Kidney epithelial cell (primary cell): ENCODE measurements around the gene SSH3. TPM values are rescaled to one million over a fixed set of nuclear protein-coding genes. Genes with fewer than 3 reads are reported as not detected.

Source experiments
- DNase-seq: peaks from one replicate; pipeline ENCODE4 v3.0.0-alpha.2; 2010; ENCODE audit warnings: low read depth
- H3K27me3 ChIP-seq: 2 replicates; pipeline ENCODE4 v1.6.0; 2011; ENCODE audit warnings: low read length; ENCODE audit not compliant: control insufficient read depth, insufficient read depth
- H3K36me3 ChIP-seq: 2 replicates; pipeline ENCODE4 v1.5.1; 2011; ENCODE audit warnings: low read length; ENCODE audit not compliant: control insufficient read depth, insufficient read depth
- H3K4me3 ChIP-seq: 2 replicates; pipeline ENCODE4 v1.5.1; 2011; ENCODE audit warnings: low read depth, mild to moderate bottlenecking, control low read depth, low read length
- CTCF ChIP-seq: IDR thresholded peaks from 2 replicates; pipeline ENCODE4 v1.5.1; 2011; ENCODE audit warnings: mild to moderate bottlenecking, moderate library complexity, low read length, control low read depth, inconsistent platforms; ENCODE audit not compliant: insufficient read depth, poor library complexity, severe bottlenecking
- total RNA-seq: library from RNA; depleted of rRNA; stranded (reverse); fragments of >200 nt; gene quantifications from 2 replicates; pipeline ENCODE4 v1.2.3, GENCODE V29; 2015

SSH3 gene
- total RNA-seq, 1 donor from 2014 or later, result 39.9 TPM

- Histone ChIP-seq H3K4me3 (no peak overlapping the region), H3K36me3 (peaks cover 1% of the 10 kb centered on the region), H3K27me3 (no peaks in the 10 kb centered on the region)
- no peak for TF ChIP-seq CTCF
- no peak for DNase-seq
Measured at GRCh38 chr11:67357831-67358670, 54.7 kb downstream of the SSH3 start.

Other genes starting within 250 kb of the SSH3 start
- gene RHOD, start 246.7 kb upstream of the SSH3 start, total RNA-seq, result 97.0 and 112 TPM in 2 replicates
- 36.2 and 52.1 TPM in 2 replicates for gene KDM2A, start 184.3 kb upstream of the SSH3 start, total RNA-seq
- 46.4 and 51.3 TPM in 2 replicates for gene GRK2, start 37.1 kb upstream of the SSH3 start, total RNA-seq
- 36.6 and 48.5 TPM in 2 replicates for gene ANKRD13D, start 14.2 kb upstream of the SSH3 start, total RNA-seq
- gene POLD4, start 50.0 kb downstream of the SSH3 start, total RNA-seq, result 70.7 and 75.5 TPM in 2 replicates
- gene CLCF1, start 70.1 kb downstream of the SSH3 start, total RNA-seq, result 33.1 and 34.3 TPM in 2 replicates
- 8.3 and 13.6 TPM in 2 replicates for gene RAD9A, start 88.5 kb downstream of the SSH3 start, total RNA-seq
- gene PPP1CA, start 98.3 kb downstream of the SSH3 start, total RNA-seq, result 309 and 319 TPM in 2 replicates
- gene TBC1D10C, start 100.6 kb downstream of the SSH3 start, total RNA-seq, result 0.84 and 1.0 TPM in 2 replicates
- 0.21 and 0.27 TPM in 2 replicates for gene CARNS1, start 112.1 kb downstream of the SSH3 start, total RNA-seq
- 64.6 and 86.5 TPM in 2 replicates for gene RPS6KB2, start 125.0 kb downstream of the SSH3 start, total RNA-seq
- gene PTPRCAP, start 134.2 kb downstream of the SSH3 start, total RNA-seq, result 2.5 and 3.0 TPM in 2 replicates
- 136 and 153 TPM in 2 replicates for gene CORO1B, start 139.9 kb downstream of the SSH3 start, total RNA-seq
- not detected in 2 replicates for gene GPR152, start 149.2 kb downstream of the SSH3 start, total RNA-seq
- gene CABP4, start 151.8 kb downstream of the SSH3 start, total RNA-seq, result 0.17 TPM in 1 of 2 replicates, not detected in the other
- gene TMEM134, start 165.7 kb downstream of the SSH3 start, total RNA-seq, result 53.8 and 102 TPM in 2 replicates
- 45.9 and 55.9 TPM in 2 replicates for gene AIP, start 179.5 kb downstream of the SSH3 start, total RNA-seq
- gene PITPNM1, start 201.8 kb downstream of the SSH3 start, total RNA-seq, result 50.8 and 55.5 TPM in 2 replicates
- 104 and 135 TPM in 2 replicates for gene CDK2AP2, start 204.6 kb downstream of the SSH3 start, total RNA-seq
- gene CABP2, start 219.9 kb downstream of the SSH3 start, total RNA-seq, result not detected in 2 replicates